Prostate gland (tissue), 2 donors: ENCODE data around the gene LRRC40. TPM values are rescaled to one million over a fixed set of nuclear protein-coding genes. Genes with fewer than 3 reads are reported as not detected.

Source experiments
- DNase-seq: peaks from one replicate; pipeline ENCODE4 v3.0.0-alpha.2; 2019; ENCODE audit warnings: low spot score
- H3K27ac ChIP-seq, 2 donors: fragments of 200-600 bp; sonication (generic); 2 replicates each; pipeline ENCODE4 v1.5.1; 2017 to 2019
- H3K27me3 ChIP-seq: fragments of 200-600 bp; sonication (generic); replicated peaks from 2 replicates; pipeline ENCODE4 v1.5.1; 2019; ENCODE audit not compliant: insufficient read depth
- H3K36me3 ChIP-seq, 2 donors: fragments of 200-600 bp; sonication (generic); 1 replicate in 1 of 2; 2 replicates in 1 of 2; pipeline versions ENCODE4 v1.5.1 to v1.8.1; 2017 to 2019
- H3K4me1 ChIP-seq: fragments of 200-600 bp; sonication (generic); replicated peaks from 2 replicates; pipeline ENCODE4 v1.5.1; 2019
- H3K4me3 ChIP-seq, 2 donors: fragments of 200-600 bp; sonication (generic); 2 replicates each; pipeline ENCODE4 v1.5.1; 2017 to 2019
- H3K9me3 ChIP-seq: fragments of 200-600 bp; sonication (generic); 2 replicates; pipeline ENCODE4 v1.5.1; 2017
- POLR2A ChIP-seq: fragments of 450-650 bp; IDR thresholded peaks from one replicate; pipeline ENCODE4 v1.6.1; 2016; ENCODE audit warnings: antibody characterized with exemption, mild to moderate bottlenecking
- POLR2AphosphoS5 ChIP-seq: sonication (generic); formaldehyde crosslinking; IDR thresholded peaks from one replicate; pipeline ENCODE4 v1.6.1; 2017; ENCODE audit warnings: antibody characterized with exemption
- WGBS: methylation state at CpG from one replicate; pipeline ENCODE4 v1.1.5; 2018; 5-methylcytosine and 5-hydroxymethylcytosine counted together
- intact Hi-C: fragments of 100-400 bp; cut with DNase I; formaldehyde crosslinking; loops from one replicate; pipeline ENCODE4 v1.14.2; 2022
- total RNA-seq, 2 donors: library from RNA; depleted of rRNA; stranded (reverse); fragments of >200 nt; gene quantifications; one replicate each; pipeline ENCODE4 v1.1.0, GENCODE V29; 2016
- TF ChIP-seq, protein P1 (sequence below), 4 experiments: fragments of 200-600 bp in 2 of 4; fragments of 450-650 bp in 2 of 4; sonication (generic) in 2 of 4; IDR thresholded peaks; 1 replicate in 3 of 4; 2 replicates in 1 of 4; pipeline ENCODE4 v1.5.1; 2016 to 2019; ENCODE audit warnings: antibody characterized with exemption in 4 of 4, mild to moderate bottlenecking in 2 of 4, moderate library complexity in 2 of 4

Gene LRRC40
- total RNA-seq, 2 donors from 2014 or later: 10.7 to 18.6 TPM

DNA sequence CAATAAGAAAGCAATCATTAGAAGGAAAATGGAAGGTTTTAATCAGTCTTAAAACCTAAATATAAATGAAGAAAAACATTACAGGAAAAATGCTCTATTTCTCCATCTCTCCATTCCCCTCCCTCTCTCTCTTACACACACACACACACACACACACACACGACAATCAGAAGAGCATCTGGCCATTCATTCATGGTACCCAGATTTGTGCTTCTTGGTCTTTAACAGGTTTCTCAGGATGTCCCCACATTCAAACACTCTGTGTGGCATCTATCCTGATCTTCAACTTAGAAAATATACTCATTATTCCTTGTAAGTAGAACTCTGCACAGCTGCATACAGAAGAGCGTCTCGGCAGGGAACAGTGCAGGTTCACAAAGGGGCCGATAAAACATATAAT lies 779 bp downstream of the LRRC40 start:
- Histone ChIP-seq H3K36me3 (no peaks in the 10 kb centered on the region), H3K4me3 (peak overlapping the region; percentile 59 to 91), H3K27me3 (no peaks in the 10 kb centered on the region), H3K4me1 (no peaks in the 10 kb centered on the region), H3K9me3 (no peaks in the 10 kb centered on the region), H3K27ac (no peak overlapping the region)
- no peak for DNase-seq
- 1% methylated on average over 4 of the region's 4 CpGs for WGBS
- TF ChIP-seq, protein P1, sequence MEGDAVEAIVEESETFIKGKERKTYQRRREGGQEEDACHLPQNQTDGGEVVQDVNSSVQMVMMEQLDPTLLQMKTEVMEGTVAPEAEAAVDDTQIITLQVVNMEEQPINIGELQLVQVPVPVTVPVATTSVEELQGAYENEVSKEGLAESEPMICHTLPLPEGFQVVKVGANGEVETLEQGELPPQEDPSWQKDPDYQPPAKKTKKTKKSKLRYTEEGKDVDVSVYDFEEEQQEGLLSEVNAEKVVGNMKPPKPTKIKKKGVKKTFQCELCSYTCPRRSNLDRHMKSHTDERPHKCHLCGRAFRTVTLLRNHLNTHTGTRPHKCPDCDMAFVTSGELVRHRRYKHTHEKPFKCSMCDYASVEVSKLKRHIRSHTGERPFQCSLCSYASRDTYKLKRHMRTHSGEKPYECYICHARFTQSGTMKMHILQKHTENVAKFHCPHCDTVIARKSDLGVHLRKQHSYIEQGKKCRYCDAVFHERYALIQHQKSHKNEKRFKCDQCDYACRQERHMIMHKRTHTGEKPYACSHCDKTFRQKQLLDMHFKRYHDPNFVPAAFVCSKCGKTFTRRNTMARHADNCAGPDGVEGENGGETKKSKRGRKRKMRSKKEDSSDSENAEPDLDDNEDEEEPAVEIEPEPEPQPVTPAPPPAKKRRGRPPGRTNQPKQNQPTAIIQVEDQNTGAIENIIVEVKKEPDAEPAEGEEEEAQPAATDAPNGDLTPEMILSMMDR (IDR thresholded peaks at IDR 0.05): no peak
- no peak for TF ChIP-seq POLR2A
- TF ChIP-seq POLR2AphosphoS5: no peak
- intact Hi-C loops: loop anchor here (2.0 kb wide), 1 partner anchor 72 kb away; no protein-coding TSS in a partner anchor

DNA sequence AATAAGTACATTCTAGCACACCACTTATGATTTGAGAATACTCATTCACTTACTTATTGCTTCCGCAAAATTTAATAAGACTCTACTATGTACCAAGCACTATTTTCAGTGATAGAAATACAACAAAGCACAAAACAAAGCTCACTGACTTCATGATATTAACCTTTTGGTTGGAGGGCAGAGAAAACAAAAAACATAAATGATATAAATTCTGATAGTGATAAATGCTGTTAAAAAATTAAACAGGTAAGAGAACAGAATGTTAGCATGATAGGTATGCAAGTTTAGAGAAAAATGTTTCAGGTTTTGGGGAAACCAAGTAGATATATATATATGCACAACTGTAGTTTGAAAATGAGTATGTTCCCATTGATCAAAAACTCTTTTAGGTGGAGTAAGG lies 1.2 kb downstream of the LRRC40 start:
- WGBS: 93% methylated on average over 1 of the region's 1 CpG
- no peak overlapping the region for H3K4me3 ChIP-seq
- TF ChIP-seq POLR2AphosphoS5 (no peak), POLR2A (no peak)
- TF ChIP-seq, protein P1 (IDR thresholded peaks at IDR 0.05): no peak
- H3K27ac ChIP-seq: no peak overlapping the region
- intact Hi-C loops: loop anchor here (2.0 kb wide), 1 partner anchor 71 kb away; no protein-coding TSS in a partner anchor
- no peaks in the 10 kb centered on the region for H3K9me3 ChIP-seq
- H3K36me3 ChIP-seq: no peaks in the 10 kb centered on the region
- H3K27me3 ChIP-seq: no peaks in the 10 kb centered on the region
- H3K4me1 ChIP-seq: no peaks in the 10 kb centered on the region
- DNase-seq: no peak

- 70% methylated on average over 2 of the region's 2 CpGs for WGBS
- TF ChIP-seq, protein P1 (IDR thresholded peaks at IDR 0.05): no peak
- no peak for TF ChIP-seq POLR2A
- no peak for TF ChIP-seq POLR2AphosphoS5
Measured at GRCh38 chr1:70202173-70202758, 3.1 kb downstream of the LRRC40 start.

GRCh38 chr1:70200065-70200464 lies 5.3 kb downstream of the LRRC40 start:
- Histone ChIP-seq H3K27me3 (no peaks in the 10 kb centered on the region), H3K9me3 (no peaks in the 10 kb centered on the region), H3K27ac (no peak overlapping the region), H3K36me3 (no peaks in the 10 kb centered on the region), H3K4me1 (no peaks in the 10 kb centered on the region), H3K4me3 (no peak overlapping the region)
- TF ChIP-seq POLR2AphosphoS5 (no peak), POLR2A (no peak)
- TF ChIP-seq, protein P1 (IDR thresholded peaks at IDR 0.05): no peak
- WGBS: 97% methylated on average over 4 of the region's 4 CpGs
- DNase-seq: no peak
- intact Hi-C loops: no loop called here

More at GRCh38 chr1:70202173-70202758, 3.1 kb downstream of the LRRC40 start:
- H3K27me3 ChIP-seq: no peaks in the 10 kb centered on the region
- no peaks in the 10 kb centered on the region for H3K4me1 ChIP-seq
- intact Hi-C loops: no loop called here
- no peak overlapping the region for H3K4me3 ChIP-seq
- H3K9me3 ChIP-seq: no peaks in the 10 kb centered on the region
- DNase-seq: no peak
- no peak overlapping the region for H3K27ac ChIP-seq
- no peaks in the 10 kb centered on the region for H3K36me3 ChIP-seq

DNA sequence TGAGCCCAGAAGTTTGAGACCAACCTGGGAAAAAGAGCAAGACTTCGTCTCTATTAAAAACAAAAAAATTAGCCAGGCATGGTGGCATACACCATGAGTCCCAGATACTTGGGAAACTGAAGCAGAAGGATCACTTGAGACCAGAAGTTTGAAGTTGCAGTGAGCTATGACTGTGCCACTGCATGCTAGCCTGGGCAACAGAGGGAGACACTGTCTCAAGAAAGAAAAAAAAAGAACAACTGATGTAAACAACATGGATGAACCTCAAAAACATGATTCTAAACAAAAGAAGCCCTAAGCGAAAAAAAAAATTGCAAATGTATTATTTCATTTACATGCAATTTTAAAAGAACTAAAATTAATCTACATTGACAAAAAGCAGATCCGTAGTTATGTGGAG lies 9.0 kb downstream of the LRRC40 start:
- intact Hi-C loops: no loop called here
- no peaks in the 10 kb centered on the region for H3K9me3 ChIP-seq
- H3K36me3 ChIP-seq: no peaks in the 10 kb centered on the region
- WGBS: 93% methylated on average over 3 of the region's 3 CpGs
- no peak for DNase-seq
- no peaks in the 10 kb centered on the region for H3K27me3 ChIP-seq
- no peaks in the 10 kb centered on the region for H3K4me1 ChIP-seq
- no peak overlapping the region for H3K27ac ChIP-seq
- H3K4me3 ChIP-seq: no peak overlapping the region
- TF ChIP-seq POLR2AphosphoS5: no peak
- TF ChIP-seq POLR2A: no peak
- TF ChIP-seq, protein P1 (IDR thresholded peaks at IDR 0.05): no peak
